ENCODE data around the gene GRM7.

GRCh38 chr3:6962801-6963200, 101.9 kb downstream of the GRM7 start:
- TF ChIP-seq CTCF (IDR thresholded peaks at IDR 0.05) (no peak), POLR2A (IDR thresholded peaks at IDR 0.05) (no peak)

Data from adrenal gland (tissue), 5 donors.